IMR-90 (cell line): ENCODE data around the gene DMXL2. TPM values are rescaled to one million over a fixed set of nuclear protein-coding genes. Genes with fewer than 3 reads are reported as not detected.

Experiments used
- ATAC-seq: fragments of 200-7000 bp; cut with Tn5 transposase; 2 replicates; pipeline ENCODE4 v1.9.1; 2020; ENCODE audit warnings: low read depth, mild to moderate bottlenecking, moderate library complexity
- BruUV-seq: library from RNA; stranded (reverse); fragments of 400-500 nt; replicated peaks from 2 replicates; lab custom pipeline; 2021; lab: Mats Ljungman, UMichigan
- CTCF ChIA-PET: fragments of 300-600 bp; formaldehyde crosslinking; extraction: SDS; loops from one replicate; lab custom pipeline; 2021; ENCODE audit warnings: antibody characterized with exemption; lab: Yijun Ruan, JAX
- POLR2A ChIA-PET: fragments of 300-600 bp; sonication (Branson Sonifier 250); formaldehyde crosslinking; loops from one replicate; lab custom pipeline; 2022; ENCODE audit warnings: antibody characterized with exemption; ENCODE audit not compliant: unreplicated experiment; lab: Charles Lee
- DNase-seq: peaks from one replicate; pipeline ENCODE4 v3.0.0; 2013
- H2AFZ ChIP-seq: replicated peaks from 2 replicates; pipeline ENCODE3; 2013; ENCODE audit warnings: low read length, mild to moderate bottlenecking; ENCODE audit not compliant: poor library complexity
- H2AK5ac ChIP-seq: 2 replicates; pipeline ENCODE4 v1.6.1; 2013; ENCODE audit warnings: low read depth, low read length, inconsistent platforms
- H2AK9ac ChIP-seq: replicated peaks from 2 replicates; pipeline ENCODE3; 2013; ENCODE audit warnings: mild to moderate bottlenecking, low read depth, low read length, moderate library complexity; ENCODE audit not compliant: poor library complexity
- H2BK120ac ChIP-seq: 2 replicates; pipeline ENCODE4 v1.6.1; 2013; ENCODE audit warnings: low read depth, low read length, inconsistent platforms
- H2BK15ac ChIP-seq: 3 replicates; pipeline ENCODE4 v1.6.1; 2013; ENCODE audit warnings: low read depth, low read length, inconsistent platforms
- H2BK20ac ChIP-seq: 2 replicates; pipeline ENCODE4 v1.6.1; 2013; ENCODE audit warnings: low read depth, mild to moderate bottlenecking, inconsistent platforms, low read length, moderate library complexity
- H2BK5ac ChIP-seq: 2 replicates; pipeline ENCODE4 v1.6.1; 2013; ENCODE audit warnings: mild to moderate bottlenecking, low read depth, low read length, inconsistent platforms; ENCODE audit not compliant: poor library complexity, severe bottlenecking
- H3K14ac ChIP-seq: replicated peaks from 2 replicates; pipeline ENCODE4 v1.6.1; 2013; ENCODE audit warnings: low read depth, low read length, inconsistent platforms
- H3K18ac ChIP-seq: 2 replicates; pipeline ENCODE4 v1.6.1; 2013; ENCODE audit warnings: low read depth, low read length, control low read depth
- H3K23ac ChIP-seq: 2 replicates; pipeline ENCODE4 v1.6.1; 2013; ENCODE audit warnings: low read depth, low read length, inconsistent platforms
- H3K27ac ChIP-seq: 2 replicates; pipeline ENCODE4 v1.5.1; 2013; ENCODE audit warnings: mild to moderate bottlenecking, control low read depth, low read length; ENCODE audit not compliant: insufficient read depth
- H3K27me3 ChIP-seq: 2 replicates; pipeline ENCODE4 v1.6.1; 2013; ENCODE audit warnings: low read length; ENCODE audit not compliant: control insufficient read depth, insufficient read depth
- H3K36me3 ChIP-seq: 2 replicates; pipeline ENCODE4 v1.6.1; 2013; ENCODE audit warnings: low read length, mixed read lengths; ENCODE audit not compliant: control insufficient read depth, insufficient read depth
- H3K4ac ChIP-seq: 2 replicates; pipeline ENCODE4 v1.6.1; 2013; ENCODE audit warnings: low read depth, low read length, inconsistent platforms
- H3K4me1 ChIP-seq: 2 replicates; pipeline ENCODE4 v1.6.1; 2013; ENCODE audit warnings: low read length, mixed read lengths; ENCODE audit not compliant: control insufficient read depth, insufficient read depth
- H3K4me2 ChIP-seq: 2 replicates; pipeline ENCODE4 v1.6.1; 2013; ENCODE audit warnings: low read depth, mild to moderate bottlenecking, control low read depth, low read length, moderate library complexity
- H3K4me3 ChIP-seq: 2 replicates; pipeline ENCODE4 v1.5.1; 2013; ENCODE audit warnings: low read depth, mild to moderate bottlenecking, control low read depth, low read length, moderate library complexity; ENCODE audit not compliant: insufficient read depth
- H3K56ac ChIP-seq: 2 replicates; pipeline ENCODE4 v1.6.1; 2013; ENCODE audit warnings: low read length, inconsistent platforms; ENCODE audit not compliant: insufficient read depth; ENCODE audit errors: extremely low read depth
- H3K79me1 ChIP-seq, 2 experiments: 2 replicates each; pipeline ENCODE4 v1.6.1; 2013; ENCODE audit warnings: low read length in 2 of 2, inconsistent platforms in 1 of 2, low read depth in 1 of 2
- H3K9ac ChIP-seq: 2 replicates; pipeline ENCODE4 v1.6.1; 2013; ENCODE audit warnings: low read depth, low read length, control low read depth
- H3K9me1 ChIP-seq: 2 replicates; pipeline ENCODE4 v1.6.1; 2013; ENCODE audit warnings: low read length, inconsistent platforms; ENCODE audit not compliant: insufficient read depth
- H3K9me3 ChIP-seq: 2 replicates; pipeline ENCODE4 v1.6.1; 2013; ENCODE audit warnings: low read length; ENCODE audit not compliant: control insufficient read depth, insufficient read depth
- H4K20me1 ChIP-seq: 2 replicates; pipeline ENCODE4 v1.6.1; 2013; ENCODE audit warnings: low read length, inconsistent platforms; ENCODE audit not compliant: insufficient read depth
- H4K5ac ChIP-seq: 2 replicates; pipeline ENCODE4 v1.6.1; 2013; ENCODE audit warnings: mild to moderate bottlenecking, low read depth, low read length, control low read depth
- H4K8ac ChIP-seq, 2 experiments: 2 replicates each; pipeline ENCODE4 v1.6.1; 2013; ENCODE audit warnings: low read depth in 2 of 2, low read length in 2 of 2, control low read depth in 1 of 2, inconsistent platforms in 1 of 2
- H4K91ac ChIP-seq: 2 replicates; pipeline ENCODE4 v1.6.1; 2013; ENCODE audit warnings: low read depth, low read length, inconsistent platforms; ENCODE audit not compliant: insufficient read depth
- BHLHE40 ChIP-seq: fragments of 150-350 bp; IDR thresholded peaks from 2 replicates; pipeline ENCODE4 v1.6.1; 2016; ENCODE audit warnings: mild to moderate bottlenecking, low read depth, low read length
- CEBPB ChIP-seq: IDR thresholded peaks from 2 replicates; pipeline ENCODE4 v1.6.1; 2012; ENCODE audit warnings: low read depth, low read length, improper control_type of control experiment
- CHD1 ChIP-seq: IDR thresholded peaks from 2 replicates; pipeline ENCODE4 v1.6.1; 2012; ENCODE audit warnings: low read depth, low read length, improper control_type of control experiment
- FOS ChIP-seq: fragments of 150-350 bp; IDR thresholded peaks from 2 replicates; pipeline ENCODE4 v1.6.1; 2016; ENCODE audit warnings: low read depth, low read length
- MAFK ChIP-seq: IDR thresholded peaks from 2 replicates; pipeline ENCODE4 v1.6.1; 2012; ENCODE audit warnings: low read depth, low read length, improper control_type of control experiment
- MAZ ChIP-seq: IDR thresholded peaks from 2 replicates; pipeline ENCODE4 v1.6.1; 2012; ENCODE audit warnings: low read depth, mild to moderate bottlenecking, low read length, improper control_type of control experiment, moderate library complexity, borderline replicate concordance
- MXI1 ChIP-seq: IDR thresholded peaks from 2 replicates; pipeline ENCODE4 v1.6.1; 2012; ENCODE audit warnings: low read depth, mild to moderate bottlenecking, low read length, moderate library complexity, borderline replicate concordance
- NFE2L2 ChIP-seq: fragments of 150-350 bp; IDR thresholded peaks from 2 replicates; pipeline ENCODE4 v1.6.1; 2016; ENCODE audit warnings: low read depth, mild to moderate bottlenecking, low read length
- POLR2A ChIP-seq: IDR thresholded peaks from 2 replicates; pipeline ENCODE4 v1.6.1; 2012; ENCODE audit warnings: mild to moderate bottlenecking, low read depth, low read length
- RAD21 ChIP-seq: IDR thresholded peaks from 2 replicates; pipeline ENCODE4 v1.6.1; 2012; ENCODE audit warnings: low read length, improper control_type of control experiment
- RCOR1 ChIP-seq: IDR thresholded peaks from 2 replicates; pipeline ENCODE4 v1.6.1; 2012; ENCODE audit warnings: mild to moderate bottlenecking, low read length, improper control_type of control experiment; ENCODE audit not compliant: insufficient replicate concordance
- RFX5 ChIP-seq: IDR thresholded peaks from 2 replicates; pipeline ENCODE4 v1.8.0; 2012; ENCODE audit warnings: low read depth, mild to moderate bottlenecking, low read length, moderate library complexity
- SMC3 ChIP-seq: fragments of 150-350 bp; IDR thresholded peaks from 2 replicates; pipeline ENCODE4 v1.6.1; 2016; ENCODE audit warnings: low read depth, mild to moderate bottlenecking, antibody characterized with exemption, low read length, moderate library complexity
- WGBS, 2 experiments: methylation state at CpG; one replicate each; pipeline versions ENCODE4 v1.1.5 to v1.1.7; 2013; ENCODE audit warnings: missing lambda C conversion rate in 2 of 2; ENCODE audit not compliant: insufficient read length in 1 of 2; ENCODE audit errors: extremely low coverage in 2 of 2; 5-methylcytosine and 5-hydroxymethylcytosine counted together
- dilution Hi-C: fragments of 300-500 bp; cut with HindIII; formaldehyde crosslinking; loops from one replicate; pipeline ENCODE4 v1.14.3; 2018; ENCODE audit warnings: low sequenced_read_pairs; ENCODE audit not compliant: unreplicated experiment
- in situ Hi-C: fragments of 300-500 bp; cut with MboI; formaldehyde crosslinking; loops from 3 replicates; pipeline ENCODE4 v1.14.3; 2019; ENCODE audit warnings: low sequenced_read_pairs, inconsistent platforms, mixed read lengths
- intact Hi-C: fragments of 100-400 bp; cut with micrococcal nuclease; formaldehyde crosslinking; loops from 2 replicates; pipeline ENCODE4 v1.10.0; 2022
- polyA plus RNA-seq, 3 experiments: library from polyadenylated mRNA; depleted of rRNA; stranded (reverse); fragments of >200 nt; gene quantifications; 2 replicates each; pipeline ENCODE4 v1.2.3, GENCODE V29; 2012; ENCODE audit warnings: low replicate concordance in 1 of 3
- total RNA-seq: library from RNA; depleted of rRNA; stranded (reverse); fragments of >200 nt; gene quantifications from 2 replicates; pipeline ENCODE4 v1.2.3, GENCODE V29; 2012
- TF ChIP-seq, protein P1 (sequence below): fragments of 150-350 bp; IDR thresholded peaks from 2 replicates; pipeline ENCODE4 v1.6.1; 2017; ENCODE audit warnings: mild to moderate bottlenecking, antibody characterized with exemption, low read length, low read depth
- TF ChIP-seq, protein P2 (sequence below): conservative IDR thresholded peaks from 2 replicates; pipeline ENCODE4 v1.5.1; 2012; ENCODE audit warnings: mild to moderate bottlenecking, low read depth, low read length, improper control_type of control experiment
- TF ChIP-seq, protein P3 (sequence below): fragments of 150-350 bp; IDR thresholded peaks from 2 replicates; pipeline ENCODE4 v1.6.1; 2016; ENCODE audit warnings: low read depth, mild to moderate bottlenecking, low read length, moderate library complexity, borderline replicate concordance

The DMXL2 gene
- total and polyA plus RNA-seq, 2 of the 4 experiments (the other 2 are of a cell fraction), result 9.7 to 21.9 TPM

DNA sequence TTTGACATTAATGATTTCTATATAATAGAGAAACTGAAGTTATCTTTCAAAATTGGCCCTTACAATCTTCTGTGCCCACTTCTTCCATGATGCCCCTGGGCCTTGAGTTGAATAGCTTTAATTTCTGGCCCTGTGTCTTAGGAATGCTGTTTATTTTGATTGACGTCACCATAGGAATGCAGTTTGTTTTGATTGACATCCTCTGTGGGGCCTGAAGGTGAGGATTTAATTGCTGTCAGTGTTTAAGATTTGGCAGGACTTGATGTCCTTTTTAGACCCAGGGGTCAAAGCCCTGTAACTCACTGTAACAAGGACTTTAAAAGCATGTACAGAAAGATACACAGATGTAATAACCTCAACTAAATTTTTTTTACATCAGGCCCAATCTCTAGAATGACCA, 197.8 kb downstream of the DMXL2 start:
- intact Hi-C loops (no loop called here), in situ Hi-C loops (no loop called here), dilution Hi-C loops (no loop called here)
- no peak for ATAC-seq
- Histone ChIP-seq H3K23ac (no peak overlapping the region), H3K27ac (no peak overlapping the region), H3K9me3 (no peaks in the 10 kb centered on the region), H3K4me1 (0 out of 2 replicates have a peak, but pooled peaks cover 3% of the 10 kb centered on the region), H4K5ac (no peak overlapping the region), H2AK9ac (no peak overlapping the region), H3K4me3 (no peak overlapping the region), H4K91ac (no peak overlapping the region), H3K56ac (no peak overlapping the region), H3K18ac (no peak overlapping the region), H3K27me3 (no peaks in the 10 kb centered on the region; the same call in 1 of the 2 replicates), H3K9ac (no peak overlapping the region), H2AK5ac (no peak overlapping the region), H2BK20ac (no peak overlapping the region), H3K14ac (no peak overlapping the region), H2BK120ac (no peak overlapping the region), H3K4me2 (no peak overlapping the region), H2AFZ (no peak overlapping the region), H4K8ac (no peak overlapping the region), H3K4ac (no peak overlapping the region), H3K79me1 (no peaks in the 10 kb centered on the region), H2BK15ac (no peak overlapping the region), H3K9me1 (no peaks in the 10 kb centered on the region), H3K36me3 (no peaks in the 10 kb centered on the region), H4K20me1 (no peaks in the 10 kb centered on the region), H2BK5ac (no peak overlapping the region)
- no peak for DNase-seq
- no CpG with 5 or more reads among the region's 1 CpG for WGBS, 2 experiments
- ChIA-PET POLR2A (no interaction called here), CTCF (interaction anchor here (1.3 kb wide), 1 partner anchor 23 kb away, joined by 5 read pairs; no protein-coding TSS in a partner anchor)
- BruUV-seq, result no TSS peak
- no peak for TF ChIP-seq RCOR1
- no peak for TF ChIP-seq CEBPB
- no peak for TF ChIP-seq MAFK
- no peak for TF ChIP-seq MAZ
- TF ChIP-seq NFE2L2, result no peak
- TF ChIP-seq, protein P1, sequence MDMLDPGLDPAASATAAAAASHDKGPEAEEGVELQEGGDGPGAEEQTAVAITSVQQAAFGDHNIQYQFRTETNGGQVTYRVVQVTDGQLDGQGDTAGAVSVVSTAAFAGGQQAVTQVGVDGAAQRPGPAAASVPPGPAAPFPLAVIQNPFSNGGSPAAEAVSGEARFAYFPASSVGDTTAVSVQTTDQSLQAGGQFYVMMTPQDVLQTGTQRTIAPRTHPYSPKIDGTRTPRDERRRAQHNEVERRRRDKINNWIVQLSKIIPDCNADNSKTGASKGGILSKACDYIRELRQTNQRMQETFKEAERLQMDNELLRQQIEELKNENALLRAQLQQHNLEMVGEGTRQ, result no peak
- no peak for TF ChIP-seq RAD21
- TF ChIP-seq CHD1, result no peak
- TF ChIP-seq, protein P2, sequence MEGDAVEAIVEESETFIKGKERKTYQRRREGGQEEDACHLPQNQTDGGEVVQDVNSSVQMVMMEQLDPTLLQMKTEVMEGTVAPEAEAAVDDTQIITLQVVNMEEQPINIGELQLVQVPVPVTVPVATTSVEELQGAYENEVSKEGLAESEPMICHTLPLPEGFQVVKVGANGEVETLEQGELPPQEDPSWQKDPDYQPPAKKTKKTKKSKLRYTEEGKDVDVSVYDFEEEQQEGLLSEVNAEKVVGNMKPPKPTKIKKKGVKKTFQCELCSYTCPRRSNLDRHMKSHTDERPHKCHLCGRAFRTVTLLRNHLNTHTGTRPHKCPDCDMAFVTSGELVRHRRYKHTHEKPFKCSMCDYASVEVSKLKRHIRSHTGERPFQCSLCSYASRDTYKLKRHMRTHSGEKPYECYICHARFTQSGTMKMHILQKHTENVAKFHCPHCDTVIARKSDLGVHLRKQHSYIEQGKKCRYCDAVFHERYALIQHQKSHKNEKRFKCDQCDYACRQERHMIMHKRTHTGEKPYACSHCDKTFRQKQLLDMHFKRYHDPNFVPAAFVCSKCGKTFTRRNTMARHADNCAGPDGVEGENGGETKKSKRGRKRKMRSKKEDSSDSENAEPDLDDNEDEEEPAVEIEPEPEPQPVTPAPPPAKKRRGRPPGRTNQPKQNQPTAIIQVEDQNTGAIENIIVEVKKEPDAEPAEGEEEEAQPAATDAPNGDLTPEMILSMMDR, result no peak
- TF ChIP-seq FOS, result no peak
- TF ChIP-seq, protein P3, sequence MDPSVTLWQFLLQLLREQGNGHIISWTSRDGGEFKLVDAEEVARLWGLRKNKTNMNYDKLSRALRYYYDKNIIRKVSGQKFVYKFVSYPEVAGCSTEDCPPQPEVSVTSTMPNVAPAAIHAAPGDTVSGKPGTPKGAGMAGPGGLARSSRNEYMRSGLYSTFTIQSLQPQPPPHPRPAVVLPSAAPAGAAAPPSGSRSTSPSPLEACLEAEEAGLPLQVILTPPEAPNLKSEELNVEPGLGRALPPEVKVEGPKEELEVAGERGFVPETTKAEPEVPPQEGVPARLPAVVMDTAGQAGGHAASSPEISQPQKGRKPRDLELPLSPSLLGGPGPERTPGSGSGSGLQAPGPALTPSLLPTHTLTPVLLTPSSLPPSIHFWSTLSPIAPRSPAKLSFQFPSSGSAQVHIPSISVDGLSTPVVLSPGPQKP, result no peak
- no peak for TF ChIP-seq MXI1
- no peak for TF ChIP-seq RFX5
- TF ChIP-seq SMC3, result no peak
- no peak for TF ChIP-seq POLR2A
- TF ChIP-seq BHLHE40, result no peak
